GM21390 (cell line): ENCODE results near the gene UNCX.

Experiments used
- ATAC-seq: cut with Tn5 transposase; IDR thresholded peaks from one replicate; pipeline ENCODE4 v1.9.1; 2021; ENCODE audit not compliant: unreplicated experiment

Gene UNCX

DNA sequence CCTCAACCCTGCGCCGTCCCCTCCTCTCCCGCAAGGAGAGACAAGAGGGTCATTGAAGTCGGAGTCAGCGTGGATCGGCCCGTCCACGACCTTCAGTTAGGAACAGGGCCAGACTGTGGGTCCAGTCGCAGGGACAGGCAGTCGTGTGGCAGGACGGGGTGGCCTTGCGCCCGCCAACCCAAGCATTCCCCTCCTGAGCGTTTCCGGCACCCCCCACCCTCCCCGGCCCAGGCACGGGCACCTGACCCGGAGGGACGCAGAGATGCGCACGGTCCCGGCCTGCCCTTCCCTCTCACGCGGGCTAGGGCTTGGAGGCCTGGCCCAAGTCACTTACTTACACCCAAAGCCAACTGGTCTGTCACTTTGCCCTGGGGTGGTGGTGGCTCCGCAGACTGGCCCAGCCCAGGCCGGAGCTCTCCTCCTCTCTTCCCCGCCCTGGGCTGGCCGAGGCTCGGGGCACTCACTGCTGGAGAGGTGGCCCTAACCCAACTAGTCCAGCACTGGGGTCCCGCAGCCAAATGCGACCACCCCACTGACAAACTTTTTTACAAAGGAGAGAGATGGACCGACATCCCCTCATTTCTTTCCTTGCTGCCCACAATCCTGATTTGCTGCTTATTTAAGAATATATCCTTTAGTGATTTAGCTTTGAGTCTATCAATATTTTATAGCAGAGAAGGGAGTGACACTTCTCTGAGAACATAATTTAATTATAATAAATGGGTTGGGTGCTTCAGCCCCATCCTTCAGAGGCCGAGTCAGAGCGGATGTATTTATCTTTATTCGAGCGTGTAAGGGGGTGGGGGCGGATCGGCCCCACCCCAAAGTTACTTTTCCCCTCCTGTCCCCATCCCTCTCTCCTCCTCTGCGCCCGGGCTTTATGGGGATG lies 1.2 kb upstream of the UNCX start:
- ATAC-seq: no peak

DNA sequence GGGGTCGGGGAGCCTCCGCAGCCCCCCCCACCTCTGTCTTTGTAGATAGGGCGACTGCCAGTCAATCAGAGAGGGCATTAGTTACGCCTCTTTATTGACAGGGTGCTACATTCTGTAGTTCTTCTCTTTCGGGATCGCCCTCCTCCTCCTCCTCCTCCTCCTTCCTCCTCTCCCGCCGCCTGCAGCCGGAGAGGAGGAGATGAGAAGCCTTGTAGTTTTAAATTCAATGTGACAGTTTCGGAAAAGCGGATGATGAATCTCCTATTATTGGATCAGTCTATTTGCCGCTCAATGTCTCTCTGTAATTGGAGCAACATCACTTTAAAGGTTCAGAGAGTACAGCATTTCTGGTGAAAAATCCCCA lies 587 bp upstream of the UNCX start:
- no peak for ATAC-seq

DNA sequence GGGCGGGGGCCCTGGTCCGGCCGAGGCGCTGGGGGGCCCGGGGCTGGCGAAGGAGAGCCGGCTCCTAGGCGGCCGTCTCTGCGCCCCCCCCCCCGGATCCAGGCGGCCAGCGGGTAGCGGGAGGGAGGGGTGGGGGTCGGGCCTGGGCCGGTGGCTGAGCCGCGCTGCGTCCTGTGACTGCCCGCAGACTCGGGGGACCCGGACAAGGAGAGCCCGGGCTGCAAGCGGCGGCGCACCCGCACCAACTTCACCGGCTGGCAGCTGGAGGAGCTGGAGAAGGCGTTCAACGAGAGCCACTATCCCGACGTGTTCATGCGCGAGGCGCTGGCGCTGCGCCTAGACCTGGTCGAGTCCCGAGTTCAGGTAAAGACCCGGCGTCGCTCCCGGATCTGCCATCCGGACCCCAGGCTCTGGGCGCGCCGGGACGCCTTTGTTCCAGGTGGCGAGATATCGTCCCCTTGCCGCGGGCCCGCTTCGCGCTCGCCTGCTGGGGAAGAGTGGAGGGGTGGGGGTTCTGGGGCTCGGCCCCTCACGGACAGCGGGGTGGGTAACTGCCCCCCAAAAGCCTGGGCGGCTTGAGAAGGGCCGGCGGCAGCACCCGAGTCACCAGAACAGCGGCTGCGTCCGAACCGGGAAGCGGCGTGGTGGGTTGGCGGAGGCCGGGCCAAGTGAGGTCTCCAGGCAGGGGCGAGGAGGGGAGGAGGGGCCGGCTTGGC lies 819 bp downstream of the UNCX start:
- no peak for ATAC-seq

DNA sequence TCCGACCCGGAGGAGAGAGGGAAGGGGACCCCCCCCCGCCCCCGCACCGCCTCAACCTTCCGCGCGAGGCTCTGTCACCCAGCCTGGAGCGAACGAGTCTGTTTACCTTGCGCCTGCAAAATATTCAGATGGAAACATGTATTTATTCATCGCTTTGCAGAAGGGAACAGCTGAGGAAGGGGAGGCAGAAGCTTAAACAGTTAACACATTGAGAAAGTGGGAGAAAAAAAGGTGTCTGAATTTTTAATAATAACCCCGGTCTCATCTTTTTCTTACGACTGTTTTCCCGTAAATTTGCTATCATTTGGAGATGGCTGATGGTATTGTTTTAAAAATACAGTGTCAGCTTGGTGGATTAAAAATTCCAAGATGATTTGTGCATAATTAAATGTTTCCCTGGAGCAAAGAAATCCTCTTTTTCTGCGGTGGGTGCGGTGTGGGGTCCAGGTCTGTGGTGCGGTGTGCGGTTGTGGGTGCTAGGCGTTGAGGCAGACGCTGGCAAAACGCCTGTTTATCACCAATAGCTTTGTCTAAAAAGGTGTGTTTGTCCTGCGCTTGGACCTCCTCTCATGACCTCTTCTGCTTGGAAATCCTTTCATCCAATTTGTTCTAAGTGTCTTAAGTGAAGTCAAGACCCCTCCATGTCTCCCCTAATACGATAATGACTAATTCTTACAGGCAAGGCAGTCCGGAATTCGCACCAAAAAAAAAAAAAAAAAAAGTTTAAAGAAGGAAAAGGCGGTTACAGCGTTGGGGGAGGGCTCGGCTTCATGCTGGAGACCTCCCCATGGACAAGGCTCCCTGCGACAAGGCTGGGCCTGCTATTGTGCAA lies 1.6 kb downstream of the UNCX start:
- ATAC-seq: no peak

DNA sequence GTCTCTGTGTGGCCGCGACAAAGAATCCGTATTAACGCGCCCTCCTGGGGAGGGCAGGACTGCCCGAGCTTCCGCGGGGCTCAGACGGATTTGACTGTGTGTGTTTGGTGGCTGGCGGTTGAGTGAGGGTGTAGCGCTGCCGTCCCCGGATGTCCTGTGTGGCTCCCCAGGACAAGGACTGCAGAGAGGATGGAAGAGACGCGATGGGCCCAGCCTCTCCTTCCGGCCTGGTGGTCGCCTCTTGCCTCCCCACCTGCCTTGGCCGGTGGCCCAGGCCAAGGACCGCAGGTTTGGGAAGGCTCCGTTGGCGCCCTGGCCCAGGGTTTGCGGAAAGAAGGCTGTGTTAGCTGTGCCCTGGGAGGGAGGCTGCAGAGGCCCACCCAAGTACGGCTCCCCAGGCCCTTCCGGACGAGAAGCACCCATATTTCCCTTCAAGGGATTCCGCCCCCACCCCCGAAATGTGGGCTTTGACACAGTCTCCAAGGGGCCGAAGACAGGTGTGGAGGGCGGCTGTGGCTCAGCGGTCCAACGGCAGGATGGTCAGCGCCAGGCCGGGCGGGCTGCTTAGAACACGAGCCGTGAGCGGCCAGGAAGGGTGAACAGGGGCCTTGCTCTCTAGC lies 2.3 kb downstream of the UNCX start:
- no peak for ATAC-seq

DNA sequence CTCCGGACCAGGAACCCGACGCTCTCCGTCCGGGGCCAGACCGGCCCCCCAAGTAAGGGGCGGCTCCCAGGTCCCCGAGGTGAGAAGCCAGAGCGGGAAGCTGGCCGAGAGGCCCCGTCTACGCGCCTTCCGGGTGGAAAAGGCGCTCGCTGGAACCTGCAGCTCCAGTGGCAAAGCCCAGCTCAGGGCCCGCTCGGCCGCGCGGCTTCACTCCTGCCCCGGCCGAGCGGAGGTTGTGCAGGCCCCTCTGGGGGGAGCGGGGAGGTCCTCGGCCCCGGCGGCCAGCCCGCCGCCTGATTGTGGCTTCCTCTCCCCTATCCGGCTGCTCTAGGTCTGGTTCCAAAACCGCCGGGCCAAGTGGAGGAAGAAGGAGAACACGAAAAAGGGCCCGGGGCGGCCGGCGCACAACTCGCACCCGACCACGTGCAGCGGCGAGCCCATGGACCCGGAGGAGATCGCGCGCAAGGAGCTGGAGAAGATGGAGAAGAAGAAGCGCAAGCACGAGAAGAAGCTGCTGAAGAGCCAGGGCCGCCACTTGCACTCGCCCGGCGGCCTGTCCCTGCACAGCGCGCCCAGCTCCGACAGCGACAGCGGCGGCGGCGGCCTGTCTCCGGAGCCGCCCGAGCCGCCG lies 2.9 kb downstream of the UNCX start:
- no peak for ATAC-seq

DNA sequence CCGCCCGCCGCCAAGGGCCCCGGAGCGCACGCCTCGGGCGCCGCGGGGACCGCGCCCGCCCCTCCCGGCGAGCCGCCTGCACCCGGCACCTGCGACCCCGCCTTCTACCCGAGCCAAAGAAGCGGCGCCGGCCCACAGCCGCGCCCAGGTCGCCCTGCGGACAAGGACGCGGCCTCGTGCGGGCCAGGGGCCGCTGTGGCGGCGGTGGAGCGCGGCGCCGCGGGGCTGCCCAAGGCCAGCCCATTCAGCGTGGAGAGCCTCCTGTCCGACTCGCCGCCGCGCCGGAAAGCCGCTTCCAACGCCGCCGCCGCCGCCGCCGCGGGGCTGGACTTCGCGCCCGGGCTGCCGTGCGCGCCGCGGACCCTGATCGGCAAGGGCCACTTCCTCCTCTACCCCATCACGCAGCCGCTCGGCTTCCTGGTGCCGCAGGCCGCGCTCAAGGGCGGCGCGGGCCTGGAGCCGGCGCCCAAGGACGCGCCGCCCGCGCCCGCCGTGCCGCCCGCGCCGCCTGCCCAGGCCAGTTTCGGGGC lies 3.5 kb downstream of the UNCX start:
- ATAC-seq: no peak

DNA sequence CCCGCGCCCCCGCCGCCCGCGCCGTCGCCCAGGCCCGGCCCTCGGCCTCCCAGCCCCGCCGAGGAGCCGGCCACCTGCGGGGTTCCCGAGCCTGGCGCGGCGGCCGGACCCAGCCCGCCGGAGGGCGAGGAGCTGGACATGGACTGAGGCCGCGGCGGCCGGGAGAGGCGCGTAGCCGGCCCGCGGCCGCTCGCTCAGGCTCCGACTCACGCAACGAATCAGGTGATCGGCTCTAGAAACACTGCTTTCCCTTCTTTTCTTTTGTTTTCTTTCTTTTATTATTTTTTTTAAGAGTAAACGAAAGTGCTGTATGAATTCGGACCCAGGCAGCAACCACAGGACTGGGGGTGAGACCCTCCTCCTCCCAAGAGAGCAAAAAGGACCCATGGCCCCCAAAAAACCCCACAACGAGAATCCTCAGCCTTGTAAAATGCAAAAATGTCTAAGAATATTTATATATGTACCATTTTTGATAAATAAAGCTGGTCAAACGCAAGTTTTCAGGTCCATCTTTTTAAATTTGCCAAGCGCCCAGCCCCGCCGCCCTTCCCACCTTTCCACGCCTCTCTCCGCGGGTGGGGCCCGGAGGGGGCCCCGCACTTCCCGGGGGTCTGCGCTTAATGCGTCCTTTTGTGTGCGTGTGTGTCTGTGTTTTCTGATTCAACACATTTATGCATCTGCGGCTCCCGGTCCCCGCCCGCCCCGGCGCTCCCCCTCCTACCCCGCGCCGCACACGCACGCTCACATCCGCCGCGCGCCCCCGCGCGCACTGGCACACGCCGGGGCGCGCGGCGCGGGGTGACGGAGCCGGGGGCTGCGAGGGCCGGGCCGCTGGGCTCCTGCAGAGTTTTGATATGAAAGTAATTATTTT lies 4.4 kb downstream of the UNCX start:
- ATAC-seq: no peak

DNA sequence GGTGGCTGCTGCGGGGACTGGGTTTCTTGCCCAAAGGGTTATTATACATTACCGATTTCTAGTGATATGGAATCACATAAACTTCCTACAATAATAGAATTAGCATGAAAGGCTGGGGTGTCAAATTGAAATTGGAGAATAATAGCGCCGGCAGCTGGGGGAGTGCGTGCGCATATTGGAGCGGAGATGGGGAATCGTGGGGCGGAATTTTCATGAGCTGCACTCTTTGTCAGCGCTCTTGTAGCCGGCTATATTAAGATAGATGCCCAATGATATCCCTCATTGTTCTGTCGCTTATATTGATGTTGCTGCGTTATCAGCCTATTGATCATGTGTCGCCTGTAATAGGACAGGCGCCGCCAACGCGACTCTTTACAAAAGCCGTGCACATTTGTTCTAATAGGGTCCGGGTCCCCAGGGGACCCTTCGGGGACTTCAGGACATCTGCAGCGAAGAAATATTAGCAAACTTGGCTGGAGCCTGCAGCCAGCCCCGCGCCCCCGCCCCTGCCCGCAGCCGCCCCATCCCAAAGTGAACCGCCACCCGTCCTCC lies 5.1 kb downstream of the UNCX start:
- ATAC-seq: no peak

DNA sequence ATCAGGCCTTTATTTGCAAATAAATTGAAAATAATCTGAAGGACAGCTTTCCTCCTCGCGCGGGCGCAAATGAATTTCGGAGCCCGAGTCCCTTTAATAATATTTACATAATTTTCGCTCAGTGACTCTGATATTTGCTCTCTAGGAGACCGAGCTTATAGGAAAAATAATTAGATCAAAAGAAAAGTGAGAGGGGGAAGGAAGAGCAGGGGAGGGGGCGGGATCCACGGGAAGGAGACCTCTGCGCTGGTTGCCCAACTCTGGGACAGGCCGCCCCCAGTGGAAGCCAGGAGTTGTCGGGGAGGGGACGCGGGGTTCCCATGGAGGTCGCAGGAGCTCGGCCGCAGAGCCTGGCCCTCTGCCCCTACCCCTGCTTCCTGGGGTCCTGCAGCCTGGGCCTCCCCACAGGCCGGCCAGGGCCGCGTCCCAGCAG lies 5.8 kb downstream of the UNCX start:
- ATAC-seq: no peak

DNA sequence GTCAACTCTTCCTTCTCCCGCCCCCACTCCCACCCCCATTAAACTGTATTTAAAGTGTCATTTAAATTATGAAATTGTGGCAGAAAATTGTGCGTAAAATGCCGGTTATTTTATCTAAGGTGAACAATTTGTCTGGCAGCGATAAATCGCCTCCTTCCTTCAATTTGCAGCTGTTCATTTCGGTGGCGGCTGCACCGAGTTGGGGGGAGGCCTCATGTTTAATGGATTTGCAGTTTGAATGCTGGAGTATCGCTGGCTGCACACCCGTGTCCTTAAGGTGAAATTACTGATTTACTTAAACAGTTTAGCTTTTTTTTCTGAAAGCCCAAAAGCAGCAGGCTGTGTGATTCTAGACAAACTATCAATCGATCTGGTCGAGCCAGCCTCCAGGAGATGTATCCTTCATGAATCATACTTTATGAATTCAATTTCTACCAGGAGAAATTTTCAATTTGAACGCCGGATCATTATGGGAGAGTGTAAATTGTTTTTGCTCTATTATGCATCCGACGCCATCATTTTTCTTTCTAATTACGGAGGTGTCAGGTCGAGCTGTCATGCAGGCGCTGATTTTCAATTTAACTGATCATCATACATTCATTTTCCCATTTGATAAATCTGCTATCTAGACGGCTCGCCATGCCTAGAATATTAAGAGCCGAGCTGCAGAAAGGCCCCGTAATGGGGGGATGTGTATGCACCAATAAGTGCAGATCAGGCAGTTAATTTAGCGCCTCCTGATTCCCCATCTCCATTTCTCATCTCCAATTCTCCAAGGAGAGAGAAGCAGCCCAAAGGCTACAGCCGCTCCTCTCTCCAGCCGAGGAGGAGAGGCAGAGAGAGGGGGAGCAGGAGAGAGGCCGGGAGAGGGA lies 6.5 kb downstream of the UNCX start:
- no peak for ATAC-seq

DNA sequence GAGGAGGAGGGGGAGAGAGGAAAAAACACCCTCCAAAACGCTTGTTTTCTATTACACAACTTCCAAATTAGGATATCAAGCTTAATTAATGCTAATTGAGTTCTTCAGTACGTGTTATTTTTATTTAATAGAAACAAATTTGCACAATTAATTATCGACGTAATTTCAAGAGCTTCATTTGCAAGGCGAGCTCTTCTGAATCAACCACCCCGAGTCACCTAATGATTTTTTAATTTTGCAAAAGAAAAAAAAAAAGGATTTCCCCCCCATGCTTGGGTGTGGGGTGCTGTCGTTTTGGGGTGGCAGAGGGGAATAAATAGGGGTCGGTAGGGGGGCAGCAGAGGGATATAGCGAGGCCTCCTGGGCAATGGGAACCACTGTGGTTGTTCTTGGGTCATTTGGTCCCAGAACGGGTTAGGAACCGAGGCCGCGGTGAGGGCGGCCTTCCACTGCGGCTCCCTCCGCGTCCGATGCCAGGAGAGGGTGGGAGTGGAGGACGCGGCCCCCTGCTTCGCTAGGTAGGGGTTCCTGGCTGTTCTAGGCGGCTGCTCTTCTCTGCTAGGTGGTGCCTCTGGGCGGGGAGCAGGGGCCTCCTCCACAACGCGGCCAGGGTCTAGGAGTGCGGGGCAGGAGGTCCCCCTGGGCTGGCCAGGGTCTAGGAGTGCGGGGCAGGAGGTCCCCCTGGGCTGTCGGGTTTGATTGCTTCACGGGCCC lies 7.3 kb downstream of the UNCX start:
- no peak for ATAC-seq

DNA sequence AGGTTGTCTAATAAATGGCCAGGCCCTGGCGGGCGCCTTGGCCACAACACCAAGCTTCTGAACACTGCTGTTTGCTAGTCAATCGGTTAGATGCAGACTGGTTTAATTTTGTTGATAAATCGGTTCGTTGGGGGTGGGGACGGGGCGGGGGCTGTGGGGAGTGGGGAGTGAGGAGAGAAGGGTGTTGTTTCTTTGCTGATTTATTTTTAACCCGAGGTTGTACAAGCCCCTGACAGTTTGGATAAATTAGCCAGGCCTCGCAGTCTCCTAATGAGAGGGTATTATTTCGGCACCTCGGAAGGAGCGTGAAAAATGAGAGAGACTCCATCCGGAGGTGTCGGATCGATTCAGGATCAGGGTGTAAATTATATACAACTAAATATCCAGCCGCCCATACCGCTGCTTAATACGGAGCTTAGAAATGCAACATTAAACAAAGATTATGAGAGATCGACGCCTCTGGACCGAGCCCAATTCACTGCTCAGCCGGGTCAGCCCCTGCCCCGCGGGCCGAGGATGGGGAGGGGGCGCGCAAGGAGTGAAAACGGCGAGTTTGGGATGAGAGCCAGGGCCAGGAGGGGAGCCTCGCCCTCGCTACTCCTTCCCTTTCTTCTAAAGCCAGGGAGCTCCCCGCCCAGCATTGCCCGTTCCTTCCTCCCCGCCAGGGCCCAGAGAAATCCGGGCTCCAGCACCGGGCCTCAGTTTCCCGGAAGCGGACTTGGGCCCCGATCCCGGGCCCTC lies 8.0 kb downstream of the UNCX start:
- ATAC-seq: no peak

DNA sequence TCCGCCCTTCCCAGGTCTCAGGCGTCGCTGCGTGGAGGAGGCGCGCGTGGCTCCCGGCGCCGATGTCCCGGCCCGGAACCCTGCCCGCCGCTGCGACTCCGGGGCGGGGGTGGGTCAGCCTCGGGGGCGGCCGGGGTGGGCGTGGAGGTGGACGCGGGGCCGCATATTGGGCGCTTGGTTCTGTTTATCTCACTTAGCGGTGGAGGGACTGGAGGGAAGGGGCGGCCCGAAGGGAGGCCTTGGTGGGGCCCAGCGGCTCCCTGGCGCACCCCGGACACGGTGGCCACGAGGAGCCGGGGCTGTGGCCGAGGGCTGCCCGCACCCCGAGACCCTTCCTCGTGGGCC lies 8.6 kb downstream of the UNCX start:
- no peak for ATAC-seq

DNA sequence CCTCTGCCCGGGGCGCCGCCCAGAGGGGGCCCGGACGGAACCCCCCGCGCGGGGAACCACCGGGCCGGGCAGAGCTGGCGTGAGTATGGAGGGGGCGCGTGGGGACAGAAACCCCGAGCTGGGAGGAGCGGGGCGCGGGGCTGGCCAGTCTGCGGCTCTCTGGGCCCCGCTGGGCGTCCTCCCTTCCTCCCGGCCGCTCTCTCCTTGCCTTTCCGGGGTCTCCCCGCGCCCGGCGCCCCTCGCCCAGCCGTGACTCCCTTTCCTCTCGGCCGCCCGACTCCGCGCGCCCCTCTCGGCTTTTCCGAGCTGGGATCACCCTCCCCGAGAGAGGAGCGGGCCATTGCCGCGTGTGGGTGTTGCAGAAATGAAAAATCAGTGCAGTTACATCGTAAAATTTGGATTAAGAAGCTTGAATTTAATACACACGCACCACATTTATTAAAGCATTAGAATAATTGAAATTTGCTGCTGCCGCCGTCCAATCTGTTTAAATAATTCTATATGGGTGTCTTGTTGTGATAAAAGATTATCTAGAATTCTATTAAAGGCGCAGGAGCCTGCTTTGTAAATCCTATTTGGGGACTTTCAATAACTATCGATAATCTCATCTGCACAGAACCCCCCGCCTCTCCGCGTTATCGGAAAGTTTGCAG lies 9.1 kb downstream of the UNCX start:
- no peak for ATAC-seq

DNA sequence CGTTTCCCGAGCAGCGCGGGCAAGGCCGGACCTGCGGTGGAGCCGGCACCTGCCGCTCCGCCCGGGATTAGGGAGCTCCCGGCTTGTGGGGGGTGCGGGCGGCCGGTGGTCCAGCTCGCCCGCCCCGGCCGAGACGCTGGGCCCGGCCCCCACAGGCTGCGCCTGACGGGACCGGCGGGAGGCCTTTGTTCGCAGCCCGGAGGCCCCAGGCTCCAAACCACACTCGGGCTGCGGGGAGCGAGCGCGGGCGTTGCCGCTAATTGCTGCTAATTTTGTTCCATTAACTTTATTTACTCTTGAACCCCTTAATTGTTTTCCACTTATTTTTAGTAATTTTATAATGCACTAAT lies 9.6 kb downstream of the UNCX start:
- no peak for ATAC-seq
